Endothelial cell of umbilical vein (primary cell): ENCODE measurements around the gene EIF2S3. TPM values are rescaled to one million over a fixed set of nuclear protein-coding genes. Genes with fewer than 3 reads are reported as not detected.

ENCODE experiments used
- BruUV-seq: library from RNA; stranded (reverse); fragments of 400-500 nt; replicated peaks from 2 replicates; lab custom pipeline; 2021; lab: Mats Ljungman, UMichigan
- CTCF ChIA-PET: fragments of 300-600, 350-600 bp; sonication (Branson Sonifier 250); formaldehyde crosslinking; loops from one replicate; lab custom pipeline; 2021; ENCODE audit warnings: antibody characterized with exemption, inconsistent platforms; lab: Charles Lee
- POLR2A ChIA-PET: fragments of 300-600, 350-600 bp; sonication (Branson Sonifier 250); formaldehyde crosslinking; loops from one replicate; lab custom pipeline; 2021; ENCODE audit warnings: antibody characterized with exemption, inconsistent platforms; lab: Charles Lee
- DNase-seq: peaks from one replicate; pipeline ENCODE4 v3.0.0-alpha.2; 2011; ENCODE audit warnings: low read depth, low spot score
- FAIRE-seq: peaks from 2 replicates; lab custom pipeline; 2011; peaks lifted over from hg19 to GRCh38; lab: Jason Lieb, UNC
- H2AFZ ChIP-seq: 2 replicates; pipeline ENCODE4 v1.6.0; 2012; ENCODE audit warnings: low read depth, low read length, control low read depth, inconsistent platforms
- H3K27ac ChIP-seq: 2 replicates; pipeline ENCODE4 v1.5.1; 2011; ENCODE audit warnings: low read depth, mild to moderate bottlenecking, control low read depth, low read length, moderate library complexity; ENCODE audit not compliant: insufficient read depth
- H3K27me3 ChIP-seq, 2 experiments: 2 replicates each; pipeline versions ENCODE4 v1.6.0 to v1.6.1; 2011; ENCODE audit warnings: low read length in 2 of 2, mixed read lengths in 1 of 2; ENCODE audit not compliant: control insufficient read depth in 2 of 2, insufficient read depth in 2 of 2
- H3K36me3 ChIP-seq, 2 experiments: 2 replicates in 1 of 2; 3 replicates in 1 of 2; pipeline ENCODE4 v1.5.1; 2011; ENCODE audit warnings: low read length in 2 of 2, mild to moderate bottlenecking in 1 of 2, moderate library complexity in 1 of 2; ENCODE audit not compliant: control insufficient read depth in 2 of 2, insufficient read depth in 2 of 2; ENCODE audit errors: extremely low read depth in 1 of 2
- H3K4me1 ChIP-seq: 3 replicates; pipeline ENCODE4 v1.5.1; 2011; ENCODE audit warnings: mild to moderate bottlenecking, low read length; ENCODE audit not compliant: control insufficient read depth, insufficient read depth; ENCODE audit errors: extremely low read depth
- H3K4me2 ChIP-seq: 2 replicates; pipeline ENCODE4 v1.6.1; 2011; ENCODE audit warnings: low read length, control low read depth, mixed read lengths; ENCODE audit not compliant: insufficient read depth
- H3K4me3 ChIP-seq, 3 experiments: fragments of 200-600 bp in 1 of 3; sonication (generic), shearing (Covaris generic) in 1 of 3; replicated peaks in 1 of 3; 2 replicates each; pipeline ENCODE4 v1.5.1; 2011 to 2016; ENCODE audit warnings: control low read depth in 3 of 3, low read length in 3 of 3, mild to moderate bottlenecking in 2 of 3, inconsistent platforms in 1 of 3, low read depth in 1 of 3, moderate library complexity in 1 of 3; ENCODE audit not compliant: insufficient read depth in 1 of 3
- H3K79me2 ChIP-seq: 2 replicates; pipeline ENCODE4 v1.6.0; 2012; ENCODE audit warnings: low read length, inconsistent platforms; ENCODE audit not compliant: control insufficient read depth, insufficient read depth
- H3K9ac ChIP-seq: replicated peaks from 2 replicates; pipeline ENCODE3; 2011; ENCODE audit warnings: low read length, control low read depth; ENCODE audit not compliant: insufficient read depth; ENCODE audit errors: extremely low read depth
- H3K9me1 ChIP-seq: replicated peaks from 3 replicates; pipeline ENCODE4 v1.6.0; 2011; ENCODE audit warnings: mild to moderate bottlenecking, low read length; ENCODE audit not compliant: control insufficient read depth, insufficient read depth; ENCODE audit errors: extremely low read depth
- H3K9me3 ChIP-seq: replicated peaks from 2 replicates; pipeline ENCODE4 v1.5.1; 2012; ENCODE audit warnings: low read length, inconsistent platforms; ENCODE audit not compliant: control insufficient read depth, insufficient read depth
- H4K20me1 ChIP-seq: replicated peaks from 2 replicates; pipeline ENCODE3; 2011; ENCODE audit warnings: mild to moderate bottlenecking, low read length; ENCODE audit not compliant: control insufficient read depth, insufficient read depth; ENCODE audit errors: extremely low read depth
- GATA2 ChIP-seq: IDR thresholded peaks from 2 replicates; pipeline ENCODE4 v1.7.0; 2011; ENCODE audit warnings: low read depth, mild to moderate bottlenecking, moderate library complexity, mixed read lengths, low read length; ENCODE audit not compliant: insufficient read length, insufficient read depth
- JUN ChIP-seq: IDR thresholded peaks from 2 replicates; pipeline ENCODE4 v1.6.1; 2011; ENCODE audit warnings: borderline replicate concordance, low read depth; ENCODE audit not compliant: insufficient read length, insufficient read depth
- MYC ChIP-seq: IDR thresholded peaks from one replicate; pipeline ENCODE4 v1.6.1; 2011; ENCODE audit warnings: mild to moderate bottlenecking, low read depth, low read length
- POLR2A ChIP-seq: IDR thresholded peaks from 2 replicates; pipeline ENCODE4 v1.6.1; 2012; ENCODE audit warnings: low read depth, mild to moderate bottlenecking, control low read depth, low read length
- POLR2AphosphoS5 ChIP-seq: IDR thresholded peaks from 2 replicates; pipeline ENCODE4 v1.6.1; 2012; ENCODE audit warnings: low read depth, mild to moderate bottlenecking, control low read depth, low read length, moderate library complexity; ENCODE audit not compliant: insufficient read depth
- dilution Hi-C: fragments of 300-500 bp; cut with MboI; formaldehyde crosslinking; loops from one replicate; pipeline ENCODE4 v1.15.0; 2019; ENCODE audit warnings: low sequenced_read_pairs; ENCODE audit not compliant: extremely low pct_ligation_motif_present
- intact Hi-C: fragments of 100-400 bp; cut with micrococcal nuclease; formaldehyde crosslinking; loops from one replicate; pipeline ENCODE4 v1.10.0; 2022
- polyA plus RNA-seq, 4 experiments: library from polyadenylated mRNA; depleted of rRNA in 3 of 4; stranded (reverse) in 3 of 4; unstranded in 1 of 4; fragments of >200 nt; gene quantifications; 2 replicates each; pipeline versions ENCODE4 v1.2.1 to v1.2.3, GENCODE V29; 2011 to 2012; ENCODE audit warnings: missing spikeins in 1 of 4
- total RNA-seq: library from RNA; stranded (reverse); gene quantifications from 2 replicates; pipeline ENCODE4 v1.2.3, GENCODE V29; 2021
- TF ChIP-seq, protein P1 (sequence below): IDR thresholded peaks from 2 replicates; pipeline ENCODE4 v1.6.1; 2011; ENCODE audit not compliant: insufficient read depth, insufficient read length

Gene EIF2S3
- total and polyA plus RNA-seq, 2 donors (not counting 3 experiments of a cell fraction or from before 2014, with no cell fraction given) = 35.8 to 161 TPM

DNA sequence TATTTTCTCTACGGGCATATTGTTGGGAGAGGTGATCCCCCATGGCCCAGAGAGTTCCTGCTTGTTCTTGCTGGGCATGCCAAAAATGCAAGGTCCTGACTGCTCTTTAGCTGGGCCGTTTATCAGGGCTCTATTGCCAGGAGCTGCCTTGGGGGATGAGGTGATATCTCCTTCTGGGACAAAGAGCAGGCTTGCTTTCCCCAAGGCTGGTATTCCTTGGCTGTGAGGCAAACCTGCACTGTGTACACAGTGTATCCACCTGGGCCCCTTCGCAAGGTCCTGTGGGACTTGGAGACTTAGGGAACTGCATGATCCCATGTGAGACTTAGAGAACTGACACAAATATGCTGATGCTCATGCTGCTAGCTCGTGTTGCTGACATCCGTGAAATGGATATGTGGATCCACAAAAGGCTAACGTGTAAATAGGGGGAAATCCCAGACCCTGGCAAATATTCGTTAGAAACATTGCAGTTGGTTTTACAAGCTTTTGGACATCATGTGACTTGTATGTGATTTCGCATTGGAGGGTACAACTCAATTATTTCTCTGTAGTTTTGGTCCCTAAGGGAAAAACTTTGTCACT is 70.4 kb downstream of the EIF2S3 start:
- no peak for TF ChIP-seq POLR2AphosphoS5
- no peak for TF ChIP-seq POLR2A
- no peak for TF ChIP-seq JUN
- TF ChIP-seq GATA2 = no peak
- TF ChIP-seq MYC = no peak
- TF ChIP-seq, protein P1, sequence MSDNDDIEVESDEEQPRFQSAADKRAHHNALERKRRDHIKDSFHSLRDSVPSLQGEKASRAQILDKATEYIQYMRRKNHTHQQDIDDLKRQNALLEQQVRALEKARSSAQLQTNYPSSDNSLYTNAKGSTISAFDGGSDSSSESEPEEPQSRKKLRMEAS = no peak
- ChIA-PET CTCF (interaction anchor here (1.0 kb wide), 1 partner anchor 31 kb away, joined by 3 read pairs; no protein-coding TSS in a partner anchor), POLR2A (no interaction called here)
- no TSS peak for BruUV-seq
- dilution Hi-C loops (no loop called here), intact Hi-C loops (no loop called here)
- no peak for FAIRE-seq
- Histone ChIP-seq H3K36me3 (no peaks in the 10 kb centered on the region), H4K20me1 (no peaks in the 10 kb centered on the region), H3K27ac (no peak overlapping the region), H3K4me3 (no peak overlapping the region), H3K27me3 (no peaks in the 10 kb centered on the region), H3K9me1 (no peaks in the 10 kb centered on the region), H3K9me3 (no peaks in the 10 kb centered on the region), H3K4me2 (no peak overlapping the region), H3K79me2 (no peaks in the 10 kb centered on the region), H2AFZ (no peak overlapping the region), H3K4me1 (no peaks in the 10 kb centered on the region), H3K9ac (no peak overlapping the region)
- DNase-seq = no peak

Other genes starting within 250 kb of the EIF2S3 start
- gene APOO, start 147.0 kb upstream of the EIF2S3 start, total RNA-seq = 20.9 and 24.3 TPM in 2 replicates
- gene APOO, start 147.0 kb upstream of the EIF2S3 start, polyA plus RNA-seq = 7.6 and 9.8 TPM in 2 replicates
- gene CXorf58, start 146.9 kb upstream of the EIF2S3 start, total RNA-seq = not detected in 2 replicates
- not detected in 2 replicates for gene CXorf58, start 146.9 kb upstream of the EIF2S3 start, polyA plus RNA-seq
- 3.6 TPM in 2 replicates for gene KLHL15, start 27.8 kb upstream of the EIF2S3 start, total RNA-seq
- gene KLHL15, start 27.8 kb upstream of the EIF2S3 start, polyA plus RNA-seq = 0.91 and 1.4 TPM in 2 replicates
- gene ZFX, start 94.8 kb downstream of the EIF2S3 start, total RNA-seq = 32.1 and 34.1 TPM in 2 replicates
- 6.0 and 11.4 TPM in 2 replicates for gene ZFX, start 94.8 kb downstream of the EIF2S3 start, polyA plus RNA-seq